GM19467 (cell line): ENCODE data around the gene RBCK1.
"Not testable (repeated sequence)": the region's sequence is repeated elsewhere in the genome, so short reads cannot be mapped to it uniquely, and the experiment has no call there.

ENCODE experiments used
- ATAC-seq: cut with Tn5 transposase; IDR thresholded peaks from one replicate; pipeline ENCODE4 v1.9.1; 2021; ENCODE audit warnings: mild to moderate bottlenecking, moderate library complexity; ENCODE audit not compliant: unreplicated experiment

The RBCK1 gene

DNA sequence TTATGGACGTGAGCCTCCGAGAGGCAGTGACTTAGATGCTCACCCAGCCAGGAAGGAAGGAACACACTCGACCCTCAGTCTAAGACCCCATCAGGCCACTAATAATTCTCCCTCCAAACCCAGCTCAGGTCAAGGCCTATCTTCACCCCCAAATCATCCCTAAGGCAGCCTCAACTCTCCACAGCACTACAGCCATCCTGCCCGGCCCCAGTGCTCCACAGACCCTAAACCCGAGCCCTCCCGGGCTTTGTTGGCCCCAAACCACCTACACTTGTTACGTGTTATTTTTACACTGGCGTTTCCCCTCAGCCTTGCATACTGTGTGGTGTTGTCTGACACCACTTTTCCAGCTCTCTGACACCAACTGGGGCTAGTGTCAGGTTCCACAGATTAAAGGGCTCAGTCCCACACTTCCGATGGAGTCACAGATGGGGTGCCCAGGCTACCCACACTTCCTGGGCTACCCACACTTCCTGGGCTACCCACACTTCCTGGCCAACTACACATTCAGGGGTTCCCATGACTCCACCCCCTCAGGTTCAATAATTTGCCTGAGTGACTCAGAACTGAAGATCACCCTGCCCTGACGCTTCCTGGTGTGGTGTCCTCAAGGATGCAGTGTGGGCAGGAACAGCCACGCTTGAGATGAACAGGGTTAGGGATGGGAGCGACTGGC is 25.3 kb downstream of the RBCK1 start:
- peak; percentile 78 for ATAC-seq

DNA sequence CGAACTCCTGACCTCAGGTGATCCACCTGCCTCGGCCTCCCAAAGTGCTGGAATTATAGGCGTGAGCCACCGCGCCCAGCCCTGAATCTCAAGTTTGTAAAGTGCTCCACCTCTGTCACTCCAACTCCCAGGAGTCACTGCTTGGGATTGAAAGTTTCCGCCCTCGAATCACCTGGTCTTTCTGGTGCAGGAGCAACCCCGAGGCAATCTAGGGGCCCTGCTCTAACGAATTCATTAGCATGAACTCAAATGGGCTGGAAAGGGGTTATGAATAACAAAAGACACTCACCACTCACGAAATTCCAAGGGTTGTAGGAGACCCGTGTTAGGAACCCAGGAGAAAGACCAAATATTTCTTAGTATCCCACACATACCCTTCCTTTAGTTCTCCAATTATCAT is 26.1 kb downstream of the RBCK1 start:
- ATAC-seq, result no peak

DNA sequence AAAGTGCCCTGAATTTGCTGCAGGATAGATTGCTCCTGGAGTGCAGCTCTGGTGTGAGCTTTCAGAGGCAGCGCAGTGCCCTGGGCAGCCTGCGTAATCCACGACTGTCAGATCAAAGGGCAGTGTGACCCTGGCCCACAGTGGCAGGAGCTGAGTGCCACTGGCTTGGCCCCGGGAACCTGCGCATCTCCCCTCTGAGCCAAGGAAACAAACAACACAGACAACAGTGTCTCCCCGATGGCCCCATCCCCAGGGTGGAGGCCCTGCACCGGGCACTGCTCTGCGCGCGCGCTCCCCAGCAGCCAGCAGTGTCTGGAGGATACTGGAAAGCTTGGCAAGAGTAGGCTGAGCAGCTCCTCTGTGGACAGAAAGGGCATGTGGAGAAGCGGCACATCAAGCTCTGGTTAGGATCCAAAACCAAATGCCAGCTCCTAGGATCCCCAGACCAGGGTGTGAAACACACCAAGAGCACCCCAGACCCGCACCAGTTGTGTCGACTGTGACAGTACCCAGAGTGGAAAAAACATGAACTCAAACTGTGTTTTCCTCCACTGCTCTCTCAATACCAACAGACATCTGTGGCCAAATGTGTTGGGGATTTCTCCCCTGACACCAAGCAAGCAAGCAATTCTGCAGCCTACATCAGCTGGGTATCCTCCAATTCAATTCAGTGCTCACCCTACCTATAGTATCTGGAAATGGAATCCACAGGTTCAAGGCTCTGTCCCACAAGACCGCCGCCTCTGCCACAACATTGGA is 26.7 kb downstream of the RBCK1 start:
- ATAC-seq, result no peak

DNA sequence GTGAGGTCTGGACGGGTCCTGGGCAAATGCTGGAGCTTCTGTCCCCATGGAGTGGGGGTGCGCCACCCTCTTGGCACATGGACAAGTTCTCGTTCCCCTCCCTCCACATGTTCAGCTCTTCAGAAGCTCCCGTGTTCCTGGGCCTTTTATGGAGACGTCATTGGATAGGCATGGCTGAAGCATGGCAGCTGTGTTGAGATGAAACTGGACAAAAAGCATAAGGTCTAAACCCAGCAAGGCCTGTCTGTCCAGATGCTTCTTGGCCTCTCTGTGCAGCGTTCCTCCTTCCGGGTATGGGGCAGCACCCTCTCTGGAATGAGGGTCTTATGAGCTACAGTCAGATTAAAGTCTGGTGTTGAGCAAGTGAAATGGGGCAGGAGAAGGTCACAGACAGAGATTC is 27.5 kb downstream of the RBCK1 start:
- no peak for ATAC-seq

DNA sequence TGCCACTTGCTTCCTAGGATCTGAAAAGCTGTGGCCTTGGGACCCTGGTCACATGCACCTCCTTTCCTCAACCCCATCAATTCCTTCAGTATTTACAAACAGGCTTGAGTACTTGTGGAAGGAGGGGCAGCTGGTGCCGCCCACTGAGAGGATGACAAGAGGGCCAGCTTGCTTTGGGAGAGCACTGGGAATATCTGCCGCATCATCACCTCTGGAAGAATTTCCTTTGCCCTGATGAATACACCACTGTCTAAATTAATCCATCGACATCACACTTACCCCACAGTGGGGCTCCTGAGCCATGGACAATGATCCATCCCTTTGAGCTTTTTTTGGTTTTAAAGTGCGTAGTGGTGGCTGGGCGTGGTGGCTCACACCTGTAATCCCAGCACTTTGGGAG is 28.4 kb downstream of the RBCK1 start:
- ATAC-seq, result no peak

DNA sequence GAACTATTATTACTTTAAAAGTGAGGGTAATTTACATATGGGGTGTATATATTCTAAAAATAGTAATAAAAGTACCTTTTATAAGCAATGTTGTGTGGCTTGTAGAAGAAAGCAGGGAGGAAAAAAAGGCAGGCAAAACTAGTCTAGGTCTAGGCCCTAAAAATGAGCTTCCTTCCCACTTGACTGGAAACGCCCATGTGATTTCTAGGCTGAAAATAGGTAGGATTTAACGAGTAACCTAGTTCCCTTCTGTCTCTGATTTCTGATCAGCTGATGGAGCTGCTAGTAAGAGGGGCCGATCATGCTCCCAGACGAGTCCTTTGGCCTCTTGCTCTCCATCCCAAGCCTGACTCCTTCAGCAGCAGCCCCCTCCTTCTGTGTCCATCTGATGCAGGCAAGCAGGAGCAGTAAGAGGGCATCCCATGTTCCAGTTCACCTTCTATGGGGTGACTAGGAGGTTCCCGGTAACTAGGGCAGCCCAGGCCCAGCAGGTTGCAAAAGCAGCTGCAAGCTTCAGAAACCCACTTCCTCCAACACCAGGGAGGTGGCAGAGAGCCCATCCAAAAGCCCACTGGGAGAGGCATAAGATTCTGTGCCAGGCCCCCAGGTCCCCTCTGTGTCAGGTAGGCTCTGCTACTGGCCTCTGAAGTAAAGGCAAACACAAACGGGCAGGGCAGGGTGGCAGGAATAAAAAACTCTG is 29.8 kb downstream of the RBCK1 start:
- ATAC-seq, result no peak

DNA sequence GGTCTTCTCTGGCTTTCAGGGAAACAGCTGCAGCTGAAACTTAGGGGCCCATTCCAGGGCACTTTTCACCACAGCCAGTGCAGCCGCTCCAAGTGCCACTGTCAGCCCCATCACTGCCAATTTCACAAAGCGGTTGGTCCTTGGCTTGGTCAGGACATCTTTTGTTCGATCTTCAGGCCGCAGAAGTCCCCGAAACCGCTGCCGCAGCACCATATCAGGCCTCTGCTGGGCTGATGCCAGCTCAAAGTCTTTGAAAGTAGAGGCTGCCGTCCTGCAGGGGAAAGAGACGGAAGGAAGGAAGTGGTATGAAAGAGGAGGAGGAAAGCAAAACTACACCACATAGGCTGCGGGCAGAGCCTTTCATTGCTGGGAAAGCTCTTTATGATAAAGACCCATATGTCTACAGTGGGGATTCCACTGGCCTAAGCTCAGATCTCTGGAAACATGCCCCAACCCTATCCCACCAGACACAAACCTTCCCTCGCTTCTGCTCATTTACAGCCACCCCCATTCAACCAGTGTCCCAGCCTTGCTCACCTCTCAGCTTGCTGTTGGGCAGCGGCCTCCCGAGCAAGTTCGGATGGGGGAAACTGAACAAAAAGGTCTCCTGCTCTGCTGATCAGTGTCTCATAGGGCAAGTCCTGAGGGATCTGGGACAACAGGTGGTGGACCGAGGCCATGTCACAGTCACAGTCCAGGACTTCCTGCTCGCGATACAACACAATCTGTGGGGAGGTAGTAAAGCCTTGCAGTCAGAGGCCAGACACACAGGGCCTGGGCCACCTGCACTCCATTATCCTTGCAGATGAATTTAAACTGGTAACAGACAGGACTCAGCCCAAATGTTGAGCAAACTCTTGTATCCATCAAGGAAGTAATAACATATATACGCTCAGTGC is 30.7 kb downstream of the RBCK1 start:
- no peak for ATAC-seq

DNA sequence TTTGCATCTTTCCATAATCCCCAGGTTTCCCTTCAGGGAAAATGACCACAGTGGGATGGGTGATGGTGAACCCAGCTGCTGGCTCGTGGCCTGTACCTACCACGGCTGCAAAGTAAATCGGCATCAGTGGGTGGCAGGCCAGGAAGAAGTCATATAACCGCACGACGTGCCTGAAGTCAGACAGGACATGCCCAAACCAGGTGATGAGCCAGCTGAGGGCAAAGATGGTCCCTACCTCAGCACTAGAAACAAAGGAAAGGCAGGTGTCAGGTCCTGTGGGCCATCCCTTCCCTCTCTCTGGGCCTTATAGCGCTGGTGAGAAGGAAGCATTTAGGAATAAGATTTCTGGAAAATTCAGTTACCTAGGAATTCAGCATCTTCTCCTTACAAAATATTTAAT is 32.0 kb downstream of the RBCK1 start:
- ATAC-seq, result no peak

DNA sequence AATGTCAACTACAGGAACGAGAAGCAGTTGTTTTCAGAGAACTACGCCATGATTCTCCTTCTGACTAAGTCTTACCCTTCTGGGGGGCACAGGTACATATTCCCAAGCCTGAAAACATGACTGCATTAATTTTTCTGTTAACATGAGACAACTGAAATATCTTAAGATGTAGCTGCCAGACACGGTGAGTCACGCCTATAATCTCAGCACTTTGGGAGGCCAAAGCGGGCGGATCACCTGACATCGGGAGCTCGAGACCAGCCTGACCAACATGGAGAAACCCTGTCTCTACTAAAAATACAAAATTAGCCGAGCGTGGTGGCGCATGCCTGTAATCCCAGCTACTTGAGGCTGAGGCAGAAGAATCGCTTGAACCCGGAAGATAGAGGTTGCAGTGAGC is 32.5 kb downstream of the RBCK1 start:
- ATAC-seq, result no peak

DNA sequence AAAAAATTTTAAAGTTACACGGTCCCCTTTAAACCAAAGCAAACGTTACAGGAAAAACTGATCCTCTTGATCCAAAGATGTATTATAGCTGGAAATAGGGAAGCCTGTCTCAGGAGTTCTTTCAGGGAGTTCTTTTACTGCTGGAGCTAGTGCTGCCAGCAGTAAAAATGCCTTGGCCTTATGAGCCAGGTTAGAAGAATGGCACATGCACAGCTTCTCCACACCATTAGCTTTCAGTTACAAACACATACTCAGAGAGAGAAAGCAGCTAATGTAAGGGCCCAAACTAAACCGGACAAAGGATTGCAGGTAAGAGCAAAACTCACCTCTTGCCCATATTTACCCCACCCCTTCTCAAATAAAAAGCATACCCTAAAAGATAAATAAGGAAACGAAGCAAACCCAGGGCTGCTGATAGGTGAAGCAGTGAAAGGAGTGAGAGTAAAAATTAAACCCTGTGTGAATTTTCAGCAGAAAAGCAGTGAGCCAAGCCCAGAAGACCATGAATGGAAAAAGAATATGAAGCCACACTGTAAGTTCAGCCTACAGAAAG is 35.2 kb downstream of the RBCK1 start:
- no peak for ATAC-seq

DNA sequence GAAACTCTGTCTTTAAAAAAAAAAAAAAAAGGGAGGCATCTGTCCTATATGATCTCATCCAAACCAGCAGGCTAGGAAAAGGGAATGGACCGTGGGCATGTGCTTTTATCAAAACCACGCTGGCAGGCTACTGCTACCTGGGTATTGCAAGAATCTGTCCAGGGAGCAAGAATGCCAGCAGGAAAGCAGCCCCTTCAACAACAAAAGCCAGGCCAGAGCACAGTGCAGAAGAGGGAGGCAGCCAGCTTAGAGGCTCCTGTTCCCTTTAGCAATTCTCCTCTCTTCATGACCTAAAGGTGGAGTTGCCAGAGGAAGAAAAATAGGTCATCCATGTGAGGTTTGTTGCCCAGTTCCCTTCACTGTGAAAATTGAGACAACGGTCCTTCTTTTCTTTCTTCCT is 36.0 kb downstream of the RBCK1 start:
- ATAC-seq, result no peak

DNA sequence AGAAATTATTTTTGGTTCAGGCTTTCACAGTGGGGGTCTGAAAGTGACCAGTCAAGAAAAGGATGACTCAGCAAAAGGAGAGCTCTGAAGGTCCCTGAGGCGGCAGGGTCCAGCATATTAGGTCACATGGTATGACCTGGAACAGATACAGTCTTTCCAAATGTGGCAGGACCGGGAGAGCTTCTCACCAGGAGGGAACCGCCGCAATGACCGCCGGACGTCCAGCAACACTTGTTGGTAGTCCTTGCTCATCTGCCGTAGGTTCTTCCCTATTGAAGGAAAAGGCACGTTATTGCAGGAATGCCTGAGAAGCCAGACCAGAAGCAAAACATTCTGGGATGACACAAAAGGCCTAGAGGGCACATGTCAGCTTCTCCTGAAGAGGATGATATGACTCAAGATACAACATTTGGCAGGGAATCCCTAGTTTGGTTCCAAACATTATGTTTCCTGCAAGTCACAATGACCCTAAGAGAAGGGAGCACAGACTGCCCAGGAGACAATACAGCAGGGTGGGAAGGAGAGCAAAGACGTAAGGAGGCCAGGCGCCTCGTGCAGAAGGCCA is 36.8 kb downstream of the RBCK1 start:
- no peak for ATAC-seq

DNA sequence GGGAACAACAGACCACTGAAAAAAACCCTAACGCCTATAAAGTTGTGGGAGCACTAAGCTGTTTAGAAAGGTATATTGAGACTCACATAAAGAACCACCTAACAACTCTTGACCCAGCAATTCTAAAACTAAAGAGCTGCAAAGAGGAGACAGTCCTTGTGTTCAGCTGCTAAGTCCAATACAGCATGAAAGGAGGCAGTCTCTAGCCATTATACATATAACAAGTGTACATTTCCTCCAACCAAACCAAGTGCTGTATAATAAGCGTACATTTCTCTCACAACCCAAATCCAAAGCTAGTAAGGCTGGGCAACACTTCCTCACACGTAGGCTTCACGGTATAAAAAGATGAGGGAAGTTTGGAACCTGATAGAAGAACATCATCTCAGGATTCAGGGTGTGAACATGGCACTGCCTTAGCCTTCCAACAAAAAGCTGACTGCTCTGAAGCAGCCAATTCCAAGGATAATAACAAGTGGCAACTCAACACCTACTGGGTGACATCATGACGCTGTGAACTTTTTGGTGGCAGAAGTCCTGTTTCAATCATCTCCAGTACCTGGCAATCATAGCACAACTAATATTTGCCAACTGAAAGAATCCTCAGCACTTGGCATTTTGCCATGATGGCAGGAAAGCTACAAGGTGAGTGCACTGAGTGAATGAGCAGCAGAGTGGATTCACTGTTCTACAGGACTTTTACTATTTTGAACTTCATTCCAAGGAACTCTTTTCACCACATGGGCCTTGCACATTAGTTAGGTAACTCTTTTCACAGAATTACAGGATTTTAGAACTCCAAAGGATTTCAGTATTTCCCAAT is 37.6 kb downstream of the RBCK1 start:
- no peak for ATAC-seq

DNA sequence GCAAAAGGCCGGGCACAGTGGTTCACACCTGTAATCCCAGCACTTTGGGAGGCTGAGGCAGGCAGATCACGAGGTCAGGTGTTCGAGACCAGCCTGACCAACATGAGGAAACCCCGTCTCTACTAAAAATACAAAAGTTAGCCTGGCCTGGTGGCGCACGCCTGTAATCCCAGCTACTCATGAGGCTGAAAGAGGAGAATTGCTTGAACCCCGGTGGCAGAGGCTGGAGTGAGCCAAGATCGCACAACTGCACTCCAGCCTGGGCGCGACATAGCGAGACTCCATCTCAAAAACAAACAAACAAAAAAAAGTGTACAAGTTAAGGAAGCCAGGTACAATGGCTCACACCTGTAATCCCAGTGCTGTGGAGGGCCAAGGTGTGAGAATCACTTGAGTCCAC is 43.9 kb downstream of the RBCK1 start:
- not testable (repeated sequence) for ATAC-seq

DNA sequence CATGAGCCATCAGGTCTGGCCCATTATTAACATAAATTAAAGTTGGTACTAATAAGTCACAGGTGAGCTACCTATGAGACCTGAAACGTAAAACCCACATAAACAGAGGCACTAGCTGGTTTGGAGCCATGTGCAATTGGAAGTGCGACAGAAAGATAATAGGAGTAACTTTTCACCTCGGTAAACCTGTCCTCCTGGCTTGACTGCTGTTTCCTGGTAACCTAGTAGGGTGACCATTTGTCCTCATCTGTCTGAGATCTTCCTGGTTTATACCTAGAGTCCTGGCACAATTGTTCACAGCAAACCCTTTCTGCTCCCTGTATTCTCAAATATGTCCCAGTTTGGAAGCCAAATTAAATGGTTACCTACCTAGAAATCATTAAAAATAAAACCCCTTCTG is 46.9 kb downstream of the RBCK1 start:
- ATAC-seq, result no peak

DNA sequence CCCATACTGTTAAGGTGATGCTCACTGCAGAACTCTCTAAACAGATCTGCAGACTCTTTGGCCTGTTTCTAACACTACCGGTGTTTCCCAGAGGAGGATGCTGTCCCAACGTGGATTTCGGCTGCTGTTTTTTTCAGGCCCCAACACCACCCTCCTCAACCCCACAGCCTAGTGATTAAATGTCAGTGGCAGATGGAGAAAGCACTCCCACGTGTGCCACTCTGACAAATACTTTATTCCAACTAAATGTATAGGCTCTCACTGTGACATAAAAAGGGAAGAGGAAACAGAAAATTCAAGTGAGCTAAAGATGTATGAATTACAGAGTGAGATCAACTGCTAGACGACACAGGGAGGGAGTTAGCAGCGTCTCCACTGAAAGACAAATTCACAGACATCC is 50.7 kb downstream of the RBCK1 start:
- ATAC-seq, result no peak

DNA sequence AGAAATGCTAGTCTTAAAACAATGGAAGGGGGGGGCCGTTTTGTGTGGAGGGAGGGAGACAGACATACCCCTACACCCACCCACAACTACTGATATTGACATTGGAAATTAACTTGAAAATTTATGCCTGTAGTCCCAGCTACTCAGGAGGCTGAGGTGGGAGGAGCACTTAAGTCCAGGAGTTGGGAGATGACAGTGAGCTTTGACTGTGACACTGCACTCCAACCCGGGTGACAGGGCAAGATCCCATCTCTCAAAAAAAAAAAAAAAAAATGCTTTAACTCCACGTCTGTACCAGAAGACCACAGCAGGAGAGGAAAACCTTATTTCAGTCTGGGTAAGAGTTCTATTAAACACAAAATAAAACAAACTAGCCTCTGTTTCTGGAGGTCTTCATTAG is 52.1 kb downstream of the RBCK1 start:
- ATAC-seq, result no peak

DNA sequence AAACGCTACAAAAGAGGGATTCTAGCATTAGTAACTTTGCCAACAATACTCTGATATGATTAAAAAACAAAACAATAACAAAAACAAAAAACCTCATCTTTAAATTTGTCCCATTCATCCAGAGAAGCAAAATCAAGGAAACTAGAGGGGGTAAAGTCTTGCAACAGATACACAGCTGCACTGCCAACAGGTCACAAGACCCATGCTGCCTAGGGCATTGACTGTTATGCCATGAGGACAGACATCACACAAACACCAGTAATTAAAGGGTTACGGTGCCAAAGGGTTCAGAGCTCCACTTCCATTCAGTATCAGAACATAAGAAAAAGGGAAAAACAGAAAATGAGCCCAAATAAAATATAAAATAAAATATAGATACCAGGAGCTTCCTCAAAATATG is 52.6 kb downstream of the RBCK1 start:
- ATAC-seq, result no peak
